Measurements from ENCODE around the gene ETDB.
"Not testable (repeated sequence)": the region's sequence is repeated elsewhere in the genome, so short reads cannot be mapped to it uniquely, and the experiment has no call there.

The ETDB gene

DNA sequence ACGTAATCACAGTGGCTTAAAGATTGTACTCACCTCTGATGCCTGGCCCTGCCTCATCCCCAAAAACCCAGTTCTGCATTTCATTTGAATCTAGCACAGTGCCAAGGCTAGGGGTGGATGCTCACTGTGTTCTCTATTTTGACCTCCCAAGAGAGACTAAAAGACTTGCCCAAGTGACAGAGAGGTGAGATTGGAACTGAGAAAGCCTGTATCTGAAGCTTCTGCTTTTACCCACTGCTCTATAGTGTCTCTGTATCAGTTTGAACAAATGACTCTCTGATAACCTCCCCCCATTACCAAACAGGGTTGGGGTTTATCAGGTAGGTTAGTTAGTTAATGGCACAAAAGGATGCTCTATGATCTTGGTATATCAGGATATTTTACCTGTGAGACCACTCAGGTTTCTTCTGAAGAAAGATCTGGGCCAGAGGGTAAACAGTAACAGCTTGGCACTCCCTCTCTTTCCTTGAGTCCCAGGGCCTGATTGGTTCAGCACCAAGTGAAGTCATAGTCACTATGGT, at the start of gene ETDB:
Gene ETDB, minus strand, starts transcription at position 471 of the 521 bp plus-strand sequence. CDS start 1,265 bp downstream, outside the sequence.
- not testable (repeated sequence) for DNase-seq

DNA sequence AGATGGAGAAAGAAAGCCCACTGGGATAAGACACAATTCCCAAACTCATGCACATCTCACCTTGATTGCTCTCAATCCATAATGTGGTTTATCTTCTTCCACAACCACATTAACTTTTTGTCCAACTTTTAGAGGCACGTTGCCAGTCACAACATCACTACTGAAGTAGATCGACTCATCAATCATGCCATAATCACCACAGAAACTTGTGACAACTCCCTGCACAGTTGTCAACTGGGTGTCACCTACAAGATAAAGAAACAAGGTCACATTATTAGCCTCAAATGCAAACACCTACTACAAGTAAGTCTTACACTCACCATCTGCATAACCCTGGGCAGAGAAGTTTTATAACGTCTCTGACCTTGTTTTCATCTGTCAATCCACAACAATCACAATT, 49.2 kb upstream of the ETDB start:
- DNase-seq = not testable (repeated sequence)

DNA sequence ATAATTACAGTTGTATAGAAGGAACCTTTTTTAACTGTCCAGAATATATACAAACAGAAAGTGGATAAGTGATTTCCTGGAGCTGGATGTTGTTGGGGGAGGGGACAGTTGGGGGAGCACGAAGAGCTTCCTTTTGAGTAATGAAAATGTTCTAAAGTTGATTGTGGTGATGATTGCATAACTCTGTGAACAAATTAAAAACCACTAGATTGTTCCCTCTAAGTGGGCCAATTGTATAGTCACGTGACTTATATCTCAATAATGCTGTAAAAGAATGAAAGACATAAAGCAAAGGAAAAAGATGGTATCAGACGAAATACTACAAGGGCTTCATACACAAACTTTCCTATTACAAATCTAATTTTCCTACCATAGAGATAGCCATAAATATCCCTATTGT, 48.2 kb upstream of the ETDB start:
- no peak for DNase-seq

DNA sequence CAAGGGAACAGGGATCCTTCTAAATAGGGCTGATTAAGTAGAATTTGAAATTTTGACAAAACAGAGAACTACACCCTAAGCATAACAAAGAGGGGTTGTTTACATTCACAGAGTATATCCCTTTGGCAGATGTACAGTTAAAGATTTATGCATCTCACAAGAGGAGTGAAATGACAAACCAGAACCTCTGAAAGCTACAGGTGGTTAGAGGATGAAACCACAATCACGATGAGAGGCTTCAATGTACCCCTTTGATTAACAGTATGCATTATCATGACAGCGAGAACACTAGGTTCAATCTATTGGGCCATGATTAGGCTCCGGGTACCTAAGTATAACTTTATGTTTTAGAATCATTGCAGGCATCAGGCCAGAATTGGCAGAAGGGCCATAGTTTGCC, 34.4 kb upstream of the ETDB start:
- DNase-seq = not testable (repeated sequence)

DNA sequence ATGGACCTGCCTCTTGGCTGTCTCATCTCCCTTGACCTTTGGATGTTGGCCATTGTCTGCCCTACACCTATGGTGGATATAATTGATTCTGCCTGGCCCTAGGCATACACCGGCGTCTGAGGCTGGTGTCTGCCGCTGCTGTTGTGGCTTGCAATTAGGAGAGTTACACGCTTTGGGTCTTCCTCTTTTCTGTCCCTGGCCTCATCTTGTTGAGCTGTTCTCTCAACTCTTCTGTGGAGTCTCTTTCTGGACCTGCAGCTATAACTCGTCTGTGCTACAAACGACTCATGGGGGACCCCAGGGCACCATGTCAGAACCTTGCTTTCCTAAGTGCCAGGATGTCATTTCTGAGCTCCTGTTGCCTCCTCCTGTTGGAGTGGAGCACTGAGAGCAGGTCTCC, 5.8 kb upstream of the ETDB start:
- not testable (repeated sequence) for DNase-seq

DNA sequence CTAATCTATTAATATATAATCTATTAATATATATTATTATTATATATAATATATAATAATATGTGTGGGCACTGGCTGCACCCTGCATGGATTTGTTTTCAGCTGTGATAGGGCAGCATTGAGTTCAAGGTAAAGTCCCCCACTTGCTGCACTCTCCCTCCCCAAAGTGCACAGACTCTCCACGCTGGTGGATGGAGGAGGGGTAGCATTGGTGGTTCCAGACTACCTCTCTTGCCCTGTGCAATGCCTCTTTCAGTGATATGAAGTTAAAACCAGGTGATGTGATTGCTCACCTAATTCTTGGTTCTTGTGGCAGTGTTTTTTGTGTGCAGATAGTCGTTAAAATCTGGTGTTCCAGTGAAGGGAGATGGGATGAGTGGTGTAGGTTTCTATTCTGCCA, 4.3 kb downstream of the ETDB start:
- not testable (repeated sequence) for DNase-seq

DNA sequence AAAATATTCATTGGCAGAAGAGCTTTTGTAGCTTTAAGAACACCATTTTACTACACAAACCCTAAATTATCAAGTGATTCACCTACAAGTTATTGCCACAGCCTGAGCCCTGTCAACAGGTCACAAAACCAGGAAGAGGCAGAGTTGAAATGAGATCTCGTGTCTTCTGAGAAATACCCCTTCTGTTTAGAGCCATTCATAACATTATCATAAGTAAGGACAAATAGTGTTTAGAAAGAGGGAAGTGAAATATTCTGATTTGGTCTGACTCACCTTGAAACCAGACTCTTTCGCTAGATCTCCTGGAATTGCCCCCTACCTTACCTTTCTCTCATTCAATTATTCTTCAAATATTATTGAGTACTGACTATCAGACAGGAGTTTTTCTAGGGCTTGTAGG, 5.9 kb downstream of the ETDB start:
- no peak for DNase-seq

DNA sequence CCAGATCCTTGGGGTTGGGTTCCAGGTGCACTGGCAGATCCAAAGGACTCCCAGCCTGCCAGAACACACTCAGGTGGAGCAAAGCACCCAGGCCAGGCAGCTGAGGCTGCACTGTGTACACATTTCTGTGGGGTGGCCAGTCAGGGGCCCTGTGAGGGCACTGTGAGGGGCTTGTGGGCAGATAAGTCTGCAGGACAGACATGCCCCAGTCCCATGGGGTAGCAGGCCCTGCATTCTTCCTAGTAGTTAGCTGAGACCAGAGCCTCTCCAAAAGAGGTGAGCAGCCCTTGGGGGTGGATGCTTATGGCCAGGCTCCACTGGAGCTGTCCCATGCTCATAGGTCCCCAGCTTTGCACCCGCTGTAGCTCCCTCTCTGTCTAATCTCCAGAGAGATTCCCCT, 7.6 kb downstream of the ETDB start:
- no peak for DNase-seq

DNA sequence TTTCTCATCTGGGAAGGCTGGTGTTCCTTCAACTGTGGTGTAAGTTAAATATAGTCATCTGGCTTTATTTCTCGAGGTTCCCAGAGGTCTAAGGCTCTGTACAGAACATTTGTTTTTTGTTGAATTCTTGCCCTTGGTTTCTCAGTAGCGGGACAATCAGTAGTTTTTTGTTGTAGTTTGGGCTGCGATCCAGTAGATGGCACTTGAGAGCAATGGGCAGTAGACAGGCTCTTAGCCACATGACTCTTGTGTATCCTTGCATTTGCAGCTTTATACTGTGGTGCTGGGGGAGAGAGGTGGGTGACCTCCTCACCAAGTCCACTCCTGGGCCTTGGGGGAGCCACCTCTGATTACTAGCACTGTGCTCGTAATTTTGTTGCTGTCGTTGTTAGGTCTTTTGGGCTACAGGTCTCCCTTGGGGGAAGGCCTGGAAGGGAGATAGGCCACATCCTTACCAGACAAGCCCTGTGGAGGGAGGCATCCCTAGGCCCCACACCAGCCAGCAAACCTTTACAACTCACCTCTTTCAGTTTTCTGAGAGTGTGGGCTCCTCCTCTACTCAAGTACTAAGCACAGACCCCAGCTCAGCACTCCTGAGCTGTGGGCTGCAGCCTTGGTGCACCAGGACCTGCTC, 8.1 kb downstream of the ETDB start:
- peak; percentile 43 for DNase-seq

DNA sequence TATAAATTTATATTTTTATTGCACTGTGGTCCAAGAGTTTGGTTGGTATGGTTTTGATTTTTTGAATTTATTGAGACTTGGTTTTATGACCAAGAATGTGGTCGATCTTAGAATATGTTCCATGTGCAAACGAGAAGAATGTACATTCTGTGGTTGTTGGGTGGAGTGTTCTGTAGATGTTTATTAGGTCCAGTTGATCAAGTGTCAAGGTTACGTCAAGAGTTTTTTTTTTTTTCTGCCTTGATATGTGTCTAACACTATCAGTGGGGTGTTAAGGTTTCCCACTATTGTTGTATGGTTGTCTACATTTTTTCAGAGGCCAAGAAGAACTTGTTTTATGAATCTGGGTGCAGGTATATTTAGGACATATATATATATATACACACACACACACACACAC, 10.8 kb downstream of the ETDB start:
- DNase-seq = no peak

DNA sequence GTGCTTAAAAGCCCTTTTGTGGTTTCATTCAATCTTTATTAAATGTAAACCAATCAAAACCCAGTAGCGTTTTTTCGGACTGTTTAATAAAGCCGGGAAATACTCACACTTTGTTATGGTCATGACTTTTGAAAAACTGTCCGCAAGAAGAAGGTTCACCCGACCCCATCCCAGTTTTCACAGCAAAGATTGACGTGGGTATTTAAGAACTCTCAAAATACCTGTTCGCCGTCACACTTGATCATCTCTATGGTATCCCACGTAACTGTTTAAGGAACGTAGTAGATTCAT, 20.9 kb downstream of the ETDB start:
- DNase-seq = no peak

DNA sequence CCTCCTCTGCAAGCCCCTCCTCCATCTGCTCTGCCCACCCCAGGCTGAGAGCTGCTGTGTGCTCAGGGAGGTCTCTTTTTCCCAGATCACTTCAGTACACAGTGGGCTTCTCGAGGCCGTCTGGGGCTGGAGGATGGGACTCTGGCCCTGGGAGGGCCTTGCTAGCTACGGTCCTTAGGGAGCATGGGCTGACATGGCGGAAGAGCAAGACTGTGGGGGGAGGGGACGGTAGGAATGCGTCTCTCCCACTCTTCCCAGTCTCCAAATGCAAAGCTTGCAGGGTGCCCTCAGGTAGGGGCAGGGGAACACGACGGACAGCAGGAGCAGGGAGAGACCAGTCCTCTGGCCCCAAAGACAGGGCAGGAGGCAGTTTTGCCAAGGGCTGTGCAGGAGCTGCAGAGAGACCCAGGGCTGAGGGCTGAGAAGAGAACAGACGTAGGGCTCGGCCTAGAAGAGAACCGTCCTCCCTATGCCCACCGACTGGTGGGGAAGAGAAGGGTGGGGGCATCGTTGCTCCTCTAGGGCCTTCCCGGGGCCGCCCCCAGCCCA, 23.1 kb downstream of the ETDB start:
- not testable (repeated sequence) for DNase-seq

DNA sequence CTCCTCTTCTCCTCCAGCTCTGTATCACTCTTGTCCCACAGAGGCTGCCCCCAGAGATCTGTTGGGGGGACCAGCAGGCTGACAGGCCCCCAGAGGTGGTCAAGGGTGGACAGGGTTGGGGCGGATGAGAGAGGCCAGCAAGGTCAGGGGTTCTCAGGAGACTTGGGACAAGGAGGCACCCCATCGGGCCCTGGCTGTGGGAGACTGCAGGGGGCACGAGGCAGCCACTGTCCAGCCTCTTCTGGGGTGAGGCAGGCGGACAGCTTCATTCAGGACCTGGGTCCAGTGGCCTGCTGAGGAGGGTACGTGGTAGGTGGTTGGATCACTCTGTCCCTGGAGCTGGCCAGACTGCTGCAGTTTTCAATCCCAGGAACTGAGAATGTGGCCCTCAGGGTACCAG, 24.6 kb downstream of the ETDB start:
- DNase-seq = no peak

DNA sequence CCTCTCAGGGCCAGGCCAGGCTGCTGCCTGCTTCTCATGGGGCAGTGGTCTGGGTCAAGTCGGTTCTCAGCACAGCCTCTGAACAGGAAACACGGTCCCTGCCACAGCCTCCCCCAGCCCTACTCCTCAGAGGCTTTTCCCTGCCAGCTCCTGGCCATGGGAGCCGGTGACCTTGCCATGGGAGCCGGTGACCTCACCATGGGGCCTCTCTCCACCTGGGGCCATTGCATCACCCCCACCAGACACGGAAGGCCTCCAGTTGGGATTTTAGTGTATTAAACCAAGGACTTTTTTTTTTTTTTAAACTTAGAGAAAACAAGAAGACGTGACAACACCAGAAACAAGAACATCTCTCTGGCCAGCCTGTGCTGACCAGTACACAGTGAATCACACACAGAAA, 25.6 kb downstream of the ETDB start:
- DNase-seq = no peak

DNA sequence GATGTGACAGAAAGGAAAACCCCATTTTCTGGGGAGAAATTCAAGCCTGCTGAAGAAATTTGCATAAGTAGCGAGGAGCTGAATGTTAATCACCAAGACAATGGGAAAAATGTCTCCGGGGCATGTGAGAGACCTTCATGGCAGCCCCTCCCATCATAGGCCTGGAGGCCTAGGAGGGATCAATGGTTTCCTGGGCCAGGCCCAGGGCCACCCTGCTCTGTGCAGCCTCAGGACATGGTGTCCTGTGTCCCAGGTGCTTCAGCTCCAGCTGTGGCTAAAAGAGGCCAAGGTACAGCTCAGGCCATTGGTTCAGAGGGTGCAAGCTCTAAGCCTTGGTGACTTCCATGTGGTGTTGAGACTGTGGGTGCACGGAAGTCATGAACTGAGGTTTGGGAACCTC, 31.2 kb downstream of the ETDB start:
- DNase-seq = no peak

DNA sequence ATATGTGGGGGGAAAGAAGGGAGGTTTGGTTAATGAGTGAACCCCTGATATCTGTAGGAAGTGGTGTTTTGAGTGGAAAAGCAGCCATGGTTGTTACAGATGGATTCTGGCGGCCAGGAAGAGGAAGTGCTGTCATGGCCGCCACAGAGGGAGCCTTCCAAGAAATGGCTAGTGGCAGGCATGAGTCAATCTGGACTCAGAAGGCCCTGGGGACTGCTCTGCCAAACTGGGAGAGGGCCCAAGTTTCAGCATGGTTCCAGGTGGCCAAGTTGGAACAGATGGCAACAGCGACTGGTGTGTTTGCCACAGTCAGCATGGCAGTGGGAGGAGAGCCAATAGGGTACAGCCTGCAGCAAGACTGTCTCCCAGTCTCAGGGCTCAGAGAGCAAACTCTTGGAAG, 32.5 kb downstream of the ETDB start:
- no peak for DNase-seq

DNA sequence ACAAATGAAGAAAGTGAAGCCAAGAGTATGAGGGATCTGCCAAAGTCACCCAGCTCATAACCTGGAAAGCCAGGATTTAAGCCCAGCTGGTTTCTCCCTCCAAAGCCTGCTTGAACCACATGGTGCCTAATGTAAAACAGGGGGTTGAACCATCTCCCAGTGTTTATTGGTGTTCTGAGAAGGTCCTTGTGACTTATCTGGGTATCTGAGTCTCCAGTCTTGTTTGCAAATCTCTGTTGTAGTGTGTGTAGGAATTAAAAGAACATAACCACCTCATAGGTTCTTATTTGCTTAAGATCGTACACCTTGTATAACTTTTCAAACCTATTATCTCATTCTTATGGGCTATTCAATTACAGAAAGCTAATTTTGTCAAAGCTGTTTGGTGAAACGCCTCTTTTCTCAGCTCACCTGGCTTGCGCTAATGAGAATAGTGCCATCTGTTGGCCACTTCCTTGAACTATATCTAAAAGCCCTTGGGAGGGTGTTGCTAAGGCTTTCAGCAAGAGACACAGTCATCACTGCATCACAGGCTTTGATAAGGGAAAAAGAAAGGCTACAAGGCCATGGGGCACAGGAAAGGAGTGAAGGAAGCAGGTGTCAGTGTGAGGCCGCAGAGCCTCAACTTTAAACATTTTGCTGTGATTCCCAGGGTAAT, 34.0 kb downstream of the ETDB start:
- peak; percentile 44 for DNase-seq

DNA sequence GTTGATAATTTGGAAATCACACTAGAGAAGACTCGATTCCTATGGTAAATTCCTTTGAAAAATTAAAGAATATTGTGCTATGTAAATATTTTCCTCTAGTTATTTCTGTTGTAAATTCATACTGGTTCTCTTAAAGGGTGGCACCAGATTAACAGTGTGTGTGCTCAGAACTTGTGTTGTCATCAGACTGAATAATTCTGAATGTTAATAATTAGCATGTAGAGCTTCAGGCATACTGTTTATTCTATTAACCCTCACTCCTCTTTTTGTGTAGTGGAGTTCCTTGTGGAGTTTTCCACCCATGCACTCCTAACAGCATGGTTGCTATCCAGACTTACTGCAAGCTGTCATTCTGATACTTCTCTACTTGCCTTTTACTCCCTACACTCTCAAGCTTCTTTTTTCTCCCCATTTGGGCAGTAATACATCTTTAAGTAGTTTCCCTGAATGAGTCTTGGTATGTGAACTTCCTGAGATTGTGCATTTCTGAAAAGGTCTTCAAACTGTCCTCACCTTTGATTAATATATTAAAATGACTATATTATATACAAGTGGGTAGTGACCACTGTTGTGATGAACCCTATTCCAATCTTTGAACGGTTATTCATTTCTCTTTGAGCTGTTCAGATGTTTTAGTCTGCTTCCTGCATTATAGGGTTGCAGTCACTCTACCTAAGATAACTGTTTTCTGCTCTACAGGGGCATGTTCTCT, 38.5 kb downstream of the ETDB start:
- DNase-seq = no peak

All from stimulated activated CD4-positive, alpha-beta T cell treated with anti-CD3 and anti-CD28 coated beads, Interleukin-4, amount 100 ng/mL, for 24 hours (primary cell).